Measurements from ENCODE around the gene FAM114A1.

DNA sequence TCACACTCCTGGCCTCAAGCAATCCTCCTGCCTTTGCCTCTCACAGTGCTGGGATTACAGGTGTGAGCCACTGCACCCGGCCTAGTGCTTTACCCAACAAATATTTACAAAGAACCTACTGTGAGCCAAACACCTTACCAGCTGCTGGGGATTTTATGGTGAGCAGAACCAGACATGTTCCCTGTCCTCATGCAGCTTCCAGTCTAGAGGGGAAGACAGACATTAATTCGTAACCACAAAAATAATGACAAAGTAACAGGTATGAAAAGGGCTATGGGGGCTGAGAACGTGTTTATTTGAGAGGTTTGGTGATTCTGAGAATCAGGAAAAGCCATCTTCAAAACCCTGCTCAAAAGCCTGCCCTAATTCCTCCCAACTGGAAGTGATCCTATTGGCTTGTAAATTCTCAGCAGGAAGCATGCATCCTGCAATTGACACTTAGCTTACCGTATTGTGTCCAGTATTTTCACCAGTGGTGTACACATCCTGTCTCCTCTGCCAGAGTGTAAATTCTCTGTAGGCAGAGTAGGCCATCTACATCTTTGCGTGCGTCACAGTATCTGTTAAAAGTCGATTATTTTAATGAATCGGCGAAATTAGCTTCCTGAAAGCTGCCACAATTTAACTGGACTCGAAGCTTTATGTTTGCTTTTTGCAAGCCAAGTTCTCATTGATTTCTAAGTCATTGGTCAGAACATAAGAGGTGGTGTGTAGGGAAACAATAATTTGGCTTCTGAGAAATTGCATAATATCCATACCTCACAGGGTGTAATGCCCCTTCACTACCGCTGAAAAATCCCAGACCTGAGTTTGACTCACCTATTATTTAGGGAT lies 97.6 kb downstream of the FAM114A1 start:
- TF ChIP-seq EZH2 (IDR thresholded peaks at IDR 0.05; ENCODE audit: borderline replicate concordance, insufficient read depth, low read length, poor library complexity, severe bottlenecking), result no peak
- TF ChIP-seq, protein P1, sequence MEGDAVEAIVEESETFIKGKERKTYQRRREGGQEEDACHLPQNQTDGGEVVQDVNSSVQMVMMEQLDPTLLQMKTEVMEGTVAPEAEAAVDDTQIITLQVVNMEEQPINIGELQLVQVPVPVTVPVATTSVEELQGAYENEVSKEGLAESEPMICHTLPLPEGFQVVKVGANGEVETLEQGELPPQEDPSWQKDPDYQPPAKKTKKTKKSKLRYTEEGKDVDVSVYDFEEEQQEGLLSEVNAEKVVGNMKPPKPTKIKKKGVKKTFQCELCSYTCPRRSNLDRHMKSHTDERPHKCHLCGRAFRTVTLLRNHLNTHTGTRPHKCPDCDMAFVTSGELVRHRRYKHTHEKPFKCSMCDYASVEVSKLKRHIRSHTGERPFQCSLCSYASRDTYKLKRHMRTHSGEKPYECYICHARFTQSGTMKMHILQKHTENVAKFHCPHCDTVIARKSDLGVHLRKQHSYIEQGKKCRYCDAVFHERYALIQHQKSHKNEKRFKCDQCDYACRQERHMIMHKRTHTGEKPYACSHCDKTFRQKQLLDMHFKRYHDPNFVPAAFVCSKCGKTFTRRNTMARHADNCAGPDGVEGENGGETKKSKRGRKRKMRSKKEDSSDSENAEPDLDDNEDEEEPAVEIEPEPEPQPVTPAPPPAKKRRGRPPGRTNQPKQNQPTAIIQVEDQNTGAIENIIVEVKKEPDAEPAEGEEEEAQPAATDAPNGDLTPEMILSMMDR (IDR thresholded peaks at IDR 0.05; ENCODE audit: poor library complexity, severe bottlenecking), result no peak
- no peak for TF ChIP-seq MXI1 (conservative IDR thresholded peaks at IDR 0.05; ENCODE audit: poor library complexity, severe bottlenecking)
